Loucy (cell line): Measurements from ENCODE around the gene LPP.

Experiments used
- EZH2phosphoT487 ChIP-seq: fragments of 200-600 bp; IDR thresholded peaks from 2 replicates; pipeline ENCODE4 v1.6.1; 2018; ENCODE audit warnings: antibody characterized with exemption, mild to moderate bottlenecking, moderate library complexity, borderline replicate concordance
- TF ChIP-seq, protein P1 (sequence below): fragments of 200-600 bp; sonication (generic); conservative IDR thresholded peaks from 2 replicates; pipeline ENCODE4 v1.5.1; 2014; ENCODE audit warnings: mild to moderate bottlenecking, antibody characterized with exemption, low read length

DNA sequence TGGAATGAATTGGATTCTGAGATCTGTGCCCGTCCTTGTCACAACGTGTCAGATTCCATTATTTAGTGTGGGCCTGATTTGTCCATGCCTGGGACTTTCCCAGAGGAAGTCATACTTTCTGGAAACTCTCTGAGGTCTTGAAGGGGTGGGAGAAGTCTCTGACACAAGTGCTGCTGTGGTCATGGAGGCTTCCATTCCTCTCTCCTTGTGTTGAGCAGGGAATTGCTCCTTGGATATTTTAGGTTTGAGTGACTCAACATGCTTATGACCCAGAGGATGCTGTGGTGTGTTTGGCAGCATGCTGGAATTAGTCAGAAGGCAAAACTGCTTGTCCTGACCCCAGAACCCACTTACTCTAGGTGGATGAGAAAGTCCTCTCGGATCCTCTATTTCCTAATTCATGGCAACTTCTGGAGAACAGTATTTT is 132.1 kb downstream of the LPP start:
- TF ChIP-seq, protein P1, sequence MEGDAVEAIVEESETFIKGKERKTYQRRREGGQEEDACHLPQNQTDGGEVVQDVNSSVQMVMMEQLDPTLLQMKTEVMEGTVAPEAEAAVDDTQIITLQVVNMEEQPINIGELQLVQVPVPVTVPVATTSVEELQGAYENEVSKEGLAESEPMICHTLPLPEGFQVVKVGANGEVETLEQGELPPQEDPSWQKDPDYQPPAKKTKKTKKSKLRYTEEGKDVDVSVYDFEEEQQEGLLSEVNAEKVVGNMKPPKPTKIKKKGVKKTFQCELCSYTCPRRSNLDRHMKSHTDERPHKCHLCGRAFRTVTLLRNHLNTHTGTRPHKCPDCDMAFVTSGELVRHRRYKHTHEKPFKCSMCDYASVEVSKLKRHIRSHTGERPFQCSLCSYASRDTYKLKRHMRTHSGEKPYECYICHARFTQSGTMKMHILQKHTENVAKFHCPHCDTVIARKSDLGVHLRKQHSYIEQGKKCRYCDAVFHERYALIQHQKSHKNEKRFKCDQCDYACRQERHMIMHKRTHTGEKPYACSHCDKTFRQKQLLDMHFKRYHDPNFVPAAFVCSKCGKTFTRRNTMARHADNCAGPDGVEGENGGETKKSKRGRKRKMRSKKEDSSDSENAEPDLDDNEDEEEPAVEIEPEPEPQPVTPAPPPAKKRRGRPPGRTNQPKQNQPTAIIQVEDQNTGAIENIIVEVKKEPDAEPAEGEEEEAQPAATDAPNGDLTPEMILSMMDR: no peak
- TF ChIP-seq EZH2phosphoT487: no peak
